CD4-positive, alpha-beta T cell (primary cell): ENCODE data around the gene CDK18. TPM values are rescaled to one million over a fixed set of nuclear protein-coding genes. Genes with fewer than 3 reads are reported as not detected.
A peak's percentile ranks its signal among the peaks of the same experiment; 100 is the strongest.

Source experiments
- ATAC-seq: fragments of 200-7000 bp; cut with Tn5 transposase; one replicate; pipeline ENCODE4 v1.10.0; 2022; ENCODE audit warnings: mild to moderate bottlenecking; ENCODE audit not compliant: poor library complexity
- CTCF ChIA-PET: fragments of 350-600 bp; sonication (Branson Sonifier 250); formaldehyde crosslinking; loops from one replicate; lab custom pipeline; 2021; ENCODE audit warnings: antibody characterized with exemption, inconsistent platforms; lab: Charles Lee
- POLR2A ChIA-PET: fragments of 350-600 bp; sonication (Branson Sonifier 250); formaldehyde crosslinking; loops from one replicate; lab custom pipeline; 2021; ENCODE audit warnings: antibody characterized with exemption, inconsistent platforms; lab: Charles Lee
- DNase-seq, 14 experiments: peaks; one replicate each; pipeline ENCODE4 v3.0.0-alpha.2; 2013 to 2020; ENCODE audit warnings: mixed read lengths in 2 of 14
- H3K27ac ChIP-seq, 2 donors: one replicate each; pipeline versions ENCODE4 v1.5.1 to v1.7.0; 2013; ENCODE audit warnings: low read length in 2 of 2, low read depth in 1 of 2, mild to moderate bottlenecking in 1 of 2
- H3K27me3 ChIP-seq, 2 experiments: 1 replicate in 1 of 2; 2 replicates in 1 of 2; pipeline versions ENCODE4 v1.6.1 to v1.7.0; 2013; ENCODE audit warnings: low read length in 2 of 2, control low read depth in 1 of 2, mild to moderate bottlenecking in 1 of 2, moderate library complexity in 1 of 2; ENCODE audit not compliant: insufficient read depth in 2 of 2, control insufficient read depth in 1 of 2
- H3K36me3 ChIP-seq: one replicate; pipeline ENCODE4 v1.6.1; 2013; ENCODE audit warnings: low read length, control low read depth; ENCODE audit not compliant: insufficient read depth
- H3K4me1 ChIP-seq: one replicate; pipeline ENCODE4 v1.6.1; 2013; ENCODE audit warnings: low read length, control low read depth; ENCODE audit not compliant: insufficient read depth
- H3K4me3 ChIP-seq: one replicate; pipeline ENCODE4 v1.5.1; 2013; ENCODE audit warnings: mild to moderate bottlenecking, low read length, moderate library complexity
- H3K9me3 ChIP-seq, 2 experiments: 1 replicate in 1 of 2; 2 replicates in 1 of 2; pipeline versions ENCODE4 v1.6.1 to v1.7.0; 2013; ENCODE audit warnings: low read length in 2 of 2, mild to moderate bottlenecking in 2 of 2, control low read depth in 1 of 2, moderate library complexity in 1 of 2; ENCODE audit not compliant: control insufficient read depth in 1 of 2, insufficient read depth in 1 of 2
- H3K27ac Mint-ChIP-seq: one replicate; pipeline ENCODE4 v1.8.0; 2020; ENCODE audit warnings: mixed read lengths
- H3K27me3 Mint-ChIP-seq: one replicate; pipeline ENCODE4 v1.8.0; 2021; ENCODE audit warnings: mixed read lengths
- H3K36me3 Mint-ChIP-seq: one replicate; pipeline ENCODE4 v1.8.0; 2021; ENCODE audit warnings: low read depth, mixed read lengths
- H3K4me1 Mint-ChIP-seq: one replicate; pipeline ENCODE4 v1.8.0; 2021; ENCODE audit warnings: low read depth, mixed read lengths
- H3K4me3 Mint-ChIP-seq: one replicate; pipeline ENCODE4 v1.8.0; 2020; ENCODE audit warnings: mild to moderate bottlenecking, mixed read lengths
- H3K9me3 Mint-ChIP-seq: one replicate; pipeline ENCODE4 v1.8.0; 2020; ENCODE audit warnings: mixed read lengths
- intact Hi-C, 2 experiments: fragments of 100-400 bp; cut with DNase I in 1 of 2; cut with micrococcal nuclease in 1 of 2; formaldehyde crosslinking; loops; one replicate each; pipeline versions ENCODE4 v1.15.1 to v1.9.0; 2023 to 2025; cut with DNase I, micrococcal nuclease
- total RNA-seq, 174 experiments: library from RNA in 2 of 174; stranded (reverse) in 2 of 174; gene quantifications; one replicate each; pipeline ENCODE4 v1.2.3 and lab custom pipeline; 2021 to 2026
- TF ChIP-seq, protein P1 (sequence below): fragments of 200-600 bp; IDR thresholded peaks from one replicate; pipeline ENCODE4 v1.8.0; 2022; ENCODE audit warnings: antibody characterized with exemption, mild to moderate bottlenecking

CDK18 gene
- total RNA-seq, 2 experiments from 2014 or later, result 1.6 to 2.7 TPM

DNA sequence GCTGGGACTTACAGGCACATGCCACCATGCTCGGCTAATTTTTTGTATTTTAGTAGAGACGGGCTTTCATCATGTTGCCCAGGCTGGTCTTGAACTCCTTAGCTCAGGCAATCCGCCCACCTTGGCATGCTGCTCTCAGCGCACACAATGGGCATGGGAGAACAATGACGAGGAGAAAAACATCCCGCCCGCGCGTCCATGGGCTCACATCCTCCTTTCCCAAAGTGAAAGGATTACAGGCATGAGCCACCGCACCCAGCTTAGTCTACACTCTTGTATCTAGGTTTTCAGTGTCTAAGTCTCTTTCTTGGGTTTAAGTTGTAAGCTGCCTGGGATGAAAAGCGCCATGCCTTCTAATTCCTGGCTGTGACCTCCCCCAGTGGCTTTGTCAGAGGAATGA, 37.9 kb downstream of the CDK18 start:
- H3K27me3 ChIP-seq, result peaks cover 17 to 29% of the 10 kb centered on the region in 2 experiments
- intact Hi-C loops, result no loop called here
- Mint-ChIP-seq H3K36me3 (no peaks in the 10 kb centered on the region), H3K4me1 (peaks cover 5% of the 10 kb centered on the region), H3K27ac (no peak overlapping the region), H3K9me3 (no peaks in the 10 kb centered on the region), H3K4me3 (no peak overlapping the region), H3K27me3 (peaks cover 55% of the 10 kb centered on the region)
- POLR2A ChIA-PET, result no interaction called here
- no peak overlapping the region for H3K27ac ChIP-seq
- TF ChIP-seq, protein P1, sequence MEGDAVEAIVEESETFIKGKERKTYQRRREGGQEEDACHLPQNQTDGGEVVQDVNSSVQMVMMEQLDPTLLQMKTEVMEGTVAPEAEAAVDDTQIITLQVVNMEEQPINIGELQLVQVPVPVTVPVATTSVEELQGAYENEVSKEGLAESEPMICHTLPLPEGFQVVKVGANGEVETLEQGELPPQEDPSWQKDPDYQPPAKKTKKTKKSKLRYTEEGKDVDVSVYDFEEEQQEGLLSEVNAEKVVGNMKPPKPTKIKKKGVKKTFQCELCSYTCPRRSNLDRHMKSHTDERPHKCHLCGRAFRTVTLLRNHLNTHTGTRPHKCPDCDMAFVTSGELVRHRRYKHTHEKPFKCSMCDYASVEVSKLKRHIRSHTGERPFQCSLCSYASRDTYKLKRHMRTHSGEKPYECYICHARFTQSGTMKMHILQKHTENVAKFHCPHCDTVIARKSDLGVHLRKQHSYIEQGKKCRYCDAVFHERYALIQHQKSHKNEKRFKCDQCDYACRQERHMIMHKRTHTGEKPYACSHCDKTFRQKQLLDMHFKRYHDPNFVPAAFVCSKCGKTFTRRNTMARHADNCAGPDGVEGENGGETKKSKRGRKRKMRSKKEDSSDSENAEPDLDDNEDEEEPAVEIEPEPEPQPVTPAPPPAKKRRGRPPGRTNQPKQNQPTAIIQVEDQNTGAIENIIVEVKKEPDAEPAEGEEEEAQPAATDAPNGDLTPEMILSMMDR, result no peak
- DNase-seq (peak in 1 of 14 experiments; percentile 15), ATAC-seq (no peak)
- H3K4me1 ChIP-seq, result peaks cover 9% of the 10 kb centered on the region
- CTCF ChIA-PET, result no interaction called here
- no peaks in the 10 kb centered on the region for H3K36me3 ChIP-seq
- no peak overlapping the region for H3K4me3 ChIP-seq
- H3K9me3 ChIP-seq, result no peaks in the 10 kb centered on the region

DNA sequence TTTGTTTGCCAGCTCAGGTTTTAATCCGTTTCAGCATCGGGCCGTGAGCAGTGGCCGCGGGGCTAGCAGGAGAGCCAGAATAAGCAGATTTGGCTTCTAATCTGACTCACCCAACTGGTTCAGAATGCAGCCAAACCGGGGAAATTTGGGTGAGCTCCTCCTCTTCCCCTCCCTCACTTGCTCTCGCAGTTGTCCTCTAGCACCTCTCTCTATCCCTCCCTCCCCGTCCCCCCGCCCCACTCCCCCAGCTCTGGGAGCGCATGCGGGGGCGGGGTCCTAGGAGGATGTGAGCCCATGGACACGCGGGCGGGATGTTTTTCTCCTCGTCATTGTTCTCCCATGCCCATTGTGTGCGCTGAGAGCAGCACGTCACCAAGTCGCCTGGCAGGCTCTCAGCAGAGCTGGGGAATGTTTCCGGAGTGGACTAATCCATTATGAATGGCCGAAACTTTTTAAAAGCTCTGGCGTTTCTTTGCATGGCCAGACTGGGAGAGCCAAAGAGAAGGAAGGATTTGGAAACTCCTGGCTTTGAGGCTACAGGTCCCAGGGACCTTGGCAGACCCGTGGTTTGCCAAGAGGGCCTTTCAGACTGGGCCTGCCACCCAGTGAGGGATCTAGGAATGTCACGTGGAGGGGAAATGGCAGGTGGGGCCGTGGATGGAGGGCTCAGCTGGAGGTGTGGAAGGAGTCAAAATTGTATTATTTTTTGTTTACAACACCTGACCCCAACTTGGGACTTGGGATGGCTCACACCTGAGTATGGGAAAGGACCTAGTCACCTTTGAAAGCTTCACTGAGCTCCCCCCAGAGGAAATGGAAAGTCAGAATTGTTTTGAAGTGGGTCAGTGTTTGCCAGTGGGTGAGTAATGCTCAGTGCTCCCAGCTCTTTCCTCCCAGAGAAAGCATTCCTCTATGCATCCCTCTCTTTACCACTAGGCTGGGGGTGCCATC, 39.2 kb downstream of the CDK18 start:
- H3K36me3 ChIP-seq, result no peaks in the 10 kb centered on the region
- H3K27me3 ChIP-seq, result peaks cover 17 to 29% of the 10 kb centered on the region in 2 experiments
- no peak overlapping the region for H3K4me3 Mint-ChIP-seq
- peak in 4 of 14 experiments; percentile 15 to 60 (median 30) for DNase-seq
- H3K4me1 Mint-ChIP-seq, result peaks cover 5% of the 10 kb centered on the region
- no peak for ATAC-seq
- TF ChIP-seq, protein P1, result no peak
- H3K9me3 Mint-ChIP-seq, result no peaks in the 10 kb centered on the region
- H3K27ac ChIP-seq, result no peak overlapping the region
- ChIA-PET POLR2A (no interaction called here), CTCF (no interaction called here)
- peaks cover 61% of the 10 kb centered on the region for H3K27me3 Mint-ChIP-seq
- H3K4me1 ChIP-seq, result peaks cover 9% of the 10 kb centered on the region
- intact Hi-C loops, result no loop called here
- no peak overlapping the region for H3K27ac Mint-ChIP-seq
- no peaks in the 10 kb centered on the region for H3K9me3 ChIP-seq
- no peaks in the 10 kb centered on the region for H3K36me3 Mint-ChIP-seq
- H3K4me3 ChIP-seq, result no peak overlapping the region

DNA sequence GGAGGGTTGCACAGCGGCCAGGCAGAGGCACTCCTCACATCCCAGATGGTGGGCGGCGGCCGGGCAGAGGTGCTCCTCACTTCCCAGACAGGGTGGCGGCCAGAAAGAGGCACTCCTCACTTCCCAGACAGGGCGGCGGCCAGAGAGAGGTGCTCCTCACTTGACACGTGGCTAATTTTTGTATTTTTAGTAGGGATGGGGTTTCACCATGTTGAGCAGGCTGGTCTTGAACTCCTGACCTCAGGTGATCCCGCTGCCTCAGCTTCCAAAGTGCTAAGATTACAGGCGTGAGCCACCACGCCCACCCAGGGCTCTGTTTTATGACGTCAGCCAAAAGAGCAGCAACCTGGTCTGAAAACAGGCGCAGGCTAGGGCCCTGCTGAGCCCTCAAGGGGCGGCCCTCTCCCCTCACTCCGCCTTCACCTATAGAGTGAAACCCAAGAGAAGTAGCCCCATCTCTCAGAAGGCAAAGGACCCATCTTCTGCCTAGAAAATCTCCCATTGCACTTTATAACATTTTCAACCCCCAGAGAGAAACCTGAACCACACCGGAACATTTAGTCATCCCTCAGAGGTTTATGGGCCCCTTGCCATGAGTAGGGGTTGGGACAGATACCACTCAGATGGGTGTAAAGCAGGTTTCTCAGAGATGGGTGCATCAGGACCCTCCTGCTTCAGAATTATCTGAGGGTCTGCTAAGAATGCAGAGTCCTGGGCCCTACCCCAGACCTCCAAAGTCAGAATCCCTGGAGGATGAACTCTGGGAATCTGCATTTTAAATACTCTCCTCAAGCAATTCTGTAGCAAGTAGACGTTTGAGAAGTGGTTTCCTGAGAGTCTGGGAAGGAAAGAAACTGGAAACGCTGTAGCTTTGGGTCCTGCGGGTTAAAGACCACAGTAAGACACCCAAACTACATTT, 40.8 kb downstream of the CDK18 start:
- Histone ChIP-seq H3K27me3 (peaks cover 17 to 29% of the 10 kb centered on the region in 2 experiments), H3K4me1 (peaks cover 9% of the 10 kb centered on the region), H3K36me3 (no peaks in the 10 kb centered on the region), H3K9me3 (no peaks in the 10 kb centered on the region), H3K27ac (no peak overlapping the region), H3K4me3 (no peak overlapping the region)
- ChIA-PET CTCF (no interaction called here), POLR2A (no interaction called here)
- peaks cover 5% of the 10 kb centered on the region for H3K4me1 Mint-ChIP-seq
- H3K27me3 Mint-ChIP-seq, result peaks cover 78% of the 10 kb centered on the region
- ATAC-seq (no peak), DNase-seq (peak in 1 of 14 experiments; percentile 17)
- no peak overlapping the region for H3K4me3 Mint-ChIP-seq
- H3K36me3 Mint-ChIP-seq, result no peaks in the 10 kb centered on the region
- TF ChIP-seq, protein P1, result no peak
- H3K27ac Mint-ChIP-seq, result no peak overlapping the region
- intact Hi-C loops, result no loop called here
- no peaks in the 10 kb centered on the region for H3K9me3 Mint-ChIP-seq
